Endothelial cell of umbilical vein (primary cell): ENCODE measurements around the gene OXER1.

ENCODE experiments used
- POLR2A ChIP-seq: IDR thresholded peaks from 2 replicates; pipeline ENCODE4 v1.6.1; 2012; ENCODE audit warnings: low read depth, mild to moderate bottlenecking, control low read depth, low read length
- TF ChIP-seq, protein P1 (sequence below), 2 donors: IDR thresholded peaks; 1 replicate in 1 of 2; 2 replicates in 1 of 2; pipeline ENCODE4 v1.5.1; 2011; ENCODE audit warnings: low read length in 2 of 2, mild to moderate bottlenecking in 2 of 2, moderate library complexity in 2 of 2, control low read depth in 1 of 2, inconsistent platforms in 1 of 2, low read depth in 1 of 2; ENCODE audit not compliant: insufficient read depth in 1 of 2; ENCODE audit errors: extremely low read depth in 1 of 2

DNA sequence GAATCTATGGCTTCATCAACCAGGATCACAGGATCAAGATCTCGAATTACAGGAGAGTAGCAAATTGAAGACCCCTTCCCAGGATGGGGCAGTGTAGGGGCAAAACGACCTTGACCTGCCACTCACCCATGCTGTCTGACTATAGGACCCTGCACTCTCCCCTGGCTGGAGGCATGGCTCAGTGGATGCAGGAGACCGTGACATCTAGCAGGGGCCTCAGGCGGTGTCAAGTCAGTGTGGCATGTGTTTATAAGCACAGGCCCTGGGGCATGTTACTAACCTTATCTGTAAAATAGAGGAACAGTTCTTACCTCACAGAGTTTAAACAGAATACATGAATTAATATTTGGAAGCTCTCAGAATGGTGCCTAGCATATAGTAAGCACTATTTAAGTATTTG is 24.9 kb upstream of the OXER1 start:
- TF ChIP-seq, protein P1, sequence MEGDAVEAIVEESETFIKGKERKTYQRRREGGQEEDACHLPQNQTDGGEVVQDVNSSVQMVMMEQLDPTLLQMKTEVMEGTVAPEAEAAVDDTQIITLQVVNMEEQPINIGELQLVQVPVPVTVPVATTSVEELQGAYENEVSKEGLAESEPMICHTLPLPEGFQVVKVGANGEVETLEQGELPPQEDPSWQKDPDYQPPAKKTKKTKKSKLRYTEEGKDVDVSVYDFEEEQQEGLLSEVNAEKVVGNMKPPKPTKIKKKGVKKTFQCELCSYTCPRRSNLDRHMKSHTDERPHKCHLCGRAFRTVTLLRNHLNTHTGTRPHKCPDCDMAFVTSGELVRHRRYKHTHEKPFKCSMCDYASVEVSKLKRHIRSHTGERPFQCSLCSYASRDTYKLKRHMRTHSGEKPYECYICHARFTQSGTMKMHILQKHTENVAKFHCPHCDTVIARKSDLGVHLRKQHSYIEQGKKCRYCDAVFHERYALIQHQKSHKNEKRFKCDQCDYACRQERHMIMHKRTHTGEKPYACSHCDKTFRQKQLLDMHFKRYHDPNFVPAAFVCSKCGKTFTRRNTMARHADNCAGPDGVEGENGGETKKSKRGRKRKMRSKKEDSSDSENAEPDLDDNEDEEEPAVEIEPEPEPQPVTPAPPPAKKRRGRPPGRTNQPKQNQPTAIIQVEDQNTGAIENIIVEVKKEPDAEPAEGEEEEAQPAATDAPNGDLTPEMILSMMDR (IDR thresholded peaks at IDR 0.05; ENCODE audit: extremely low read depth in 1 of 2, insufficient read depth in 1 of 2, low read depth in 1 of 2, low read length in 2 of 2) = no peak
- TF ChIP-seq POLR2A = no peak
